Measurements from ENCODE around the gene RBMXL2. TPM values are rescaled to one million over a fixed set of nuclear protein-coding genes. Genes with fewer than 3 reads are reported as not detected.
A peak's percentile ranks its signal among the peaks of the same experiment; 100 is the strongest.

RBMXL2 gene
- not detected for total RNA-seq

- Mint-ChIP-seq H3K4me3 (no peak within 1 kb of the TSS), H3K36me3 (ENCODE audit: insufficient read depth in 2 of 2) (no peaks in the 10 kb centered on the region), H3K27ac (no peak within 1 kb of the TSS), H3K27me3 (ENCODE audit: low read depth) (peaks cover 27% of the 10 kb centered on the region), H3K4me1 (ENCODE audit: low read depth) (no peaks in the 10 kb centered on the region), H3K9me3 (no peaks in the 10 kb centered on the region)
- DNase-seq (no peak), ATAC-seq (replicated peaks in 1 of 2) (no peak)
Measured at GRCh38 chr11:7088921-7089320, at the start of gene RBMXL2. RBMXL2 (plus strand) TSS chr11:7088998; CDS start chr11:7089121, 123 bp downstream.

- Mint-ChIP-seq H3K9me3 (no peaks in the 10 kb centered on the region), H3K27me3 (ENCODE audit: low read depth) (no peaks in the 10 kb centered on the region), H3K4me3 (no peak overlapping the region), H3K36me3 (ENCODE audit: insufficient read depth in 2 of 2) (no peaks in the 10 kb centered on the region), H3K27ac (no peak overlapping the region), H3K4me1 (ENCODE audit: low read depth) (no peaks in the 10 kb centered on the region)
- DNase-seq: no peak
- ATAC-seq (replicated peaks in 1 of 2): no peak
Measured at GRCh38 chr11:7046474-7047175, 42.2 kb upstream of the RBMXL2 start.

GRCh38 chr11:7050191-7050590 is 38.6 kb upstream of the RBMXL2 start:
- no peak for DNase-seq

GRCh38 chr11:7056828-7057513 is 31.8 kb upstream of the RBMXL2 start:
- no peaks in the 10 kb centered on the region for H3K4me1 Mint-ChIP-seq (ENCODE audit: low read depth)
- no peaks in the 10 kb centered on the region for H3K36me3 Mint-ChIP-seq (ENCODE audit: insufficient read depth in 2 of 2)
- no peaks in the 10 kb centered on the region for H3K9me3 Mint-ChIP-seq
- DNase-seq (no peak), ATAC-seq (replicated peaks in 1 of 2) (no peak)
- H3K4me3 Mint-ChIP-seq: no peak overlapping the region
- H3K27ac Mint-ChIP-seq: no peak overlapping the region
- H3K27me3 Mint-ChIP-seq (ENCODE audit: low read depth): no peaks in the 10 kb centered on the region

More at GRCh38 chr11:7050191-7050590, 38.6 kb upstream of the RBMXL2 start:
- Mint-ChIP-seq H3K9me3 (no peaks in the 10 kb centered on the region), H3K27me3 (ENCODE audit: low read depth) (no peaks in the 10 kb centered on the region), H3K4me3 (no peak overlapping the region), H3K4me1 (ENCODE audit: low read depth) (no peaks in the 10 kb centered on the region), H3K36me3 (ENCODE audit: insufficient read depth in 2 of 2) (no peaks in the 10 kb centered on the region), H3K27ac (no peak overlapping the region)
- no peak for ATAC-seq (replicated peaks in 1 of 2)

- H3K4me1 Mint-ChIP-seq (ENCODE audit: low read depth): no peaks in the 10 kb centered on the region
- ATAC-seq (replicated peaks in 1 of 2): no peak
- no peaks in the 10 kb centered on the region for H3K9me3 Mint-ChIP-seq
Measured at GRCh38 chr11:7057641-7058040, 31.2 kb upstream of the RBMXL2 start.

GRCh38 chr11:7060868-7061267 is 27.9 kb upstream of the RBMXL2 start:
- H3K27ac Mint-ChIP-seq: no peak overlapping the region
- DNase-seq (no peak), ATAC-seq (replicated peaks in 1 of 2) (no peak)
- no peaks in the 10 kb centered on the region for H3K9me3 Mint-ChIP-seq
- no peaks in the 10 kb centered on the region for H3K27me3 Mint-ChIP-seq (ENCODE audit: low read depth)
- H3K4me3 Mint-ChIP-seq: no peak overlapping the region
- H3K4me1 Mint-ChIP-seq (ENCODE audit: low read depth): no peaks in the 10 kb centered on the region
- no peaks in the 10 kb centered on the region for H3K36me3 Mint-ChIP-seq (ENCODE audit: insufficient read depth in 2 of 2)

More at GRCh38 chr11:7057641-7058040, 31.2 kb upstream of the RBMXL2 start:
- H3K27ac Mint-ChIP-seq: peak overlapping the region; percentile 7
- no peaks in the 10 kb centered on the region for H3K36me3 Mint-ChIP-seq (ENCODE audit: insufficient read depth in 2 of 2)
- no peaks in the 10 kb centered on the region for H3K27me3 Mint-ChIP-seq (ENCODE audit: low read depth)
- H3K4me3 Mint-ChIP-seq: no peak overlapping the region
- no peak for DNase-seq

- DNase-seq (no peak), ATAC-seq (replicated peaks in 1 of 2) (no peak)
- H3K4me3 Mint-ChIP-seq: no peak overlapping the region
- H3K9me3 Mint-ChIP-seq: no peaks in the 10 kb centered on the region
- no peak overlapping the region for H3K27ac Mint-ChIP-seq
- H3K27me3 Mint-ChIP-seq (ENCODE audit: low read depth): no peaks in the 10 kb centered on the region
- no peaks in the 10 kb centered on the region for H3K36me3 Mint-ChIP-seq (ENCODE audit: insufficient read depth in 2 of 2)
- no peaks in the 10 kb centered on the region for H3K4me1 Mint-ChIP-seq (ENCODE audit: low read depth)
Measured at GRCh38 chr11:7062534-7062933, 26.3 kb upstream of the RBMXL2 start.

- Mint-ChIP-seq H3K4me3 (no peak overlapping the region), H3K27me3 (ENCODE audit: low read depth) (peaks cover 7% of the 10 kb centered on the region), H3K4me1 (ENCODE audit: low read depth) (no peaks in the 10 kb centered on the region), H3K9me3 (no peaks in the 10 kb centered on the region), H3K27ac (no peak overlapping the region), H3K36me3 (ENCODE audit: insufficient read depth in 2 of 2) (no peaks in the 10 kb centered on the region)
- DNase-seq (no peak), ATAC-seq (replicated peaks in 1 of 2) (no peak)
Measured at GRCh38 chr11:7072401-7073028, 16.3 kb upstream of the RBMXL2 start.

- H3K36me3 Mint-ChIP-seq (ENCODE audit: insufficient read depth in 2 of 2): no peaks in the 10 kb centered on the region
- peaks cover 7% of the 10 kb centered on the region for H3K27me3 Mint-ChIP-seq (ENCODE audit: low read depth)
- no peak overlapping the region for H3K4me3 Mint-ChIP-seq
- H3K9me3 Mint-ChIP-seq: peaks cover 0 to 8% of the 10 kb centered on the region in 2 donors
- ATAC-seq (replicated peaks in 1 of 2) (no peak), DNase-seq (no peak)
- no peak overlapping the region for H3K27ac Mint-ChIP-seq
- no peaks in the 10 kb centered on the region for H3K4me1 Mint-ChIP-seq (ENCODE audit: low read depth)
Measured at GRCh38 chr11:7077101-7077500, 11.7 kb upstream of the RBMXL2 start.

- H3K4me1 Mint-ChIP-seq (ENCODE audit: low read depth): no peaks in the 10 kb centered on the region
- H3K9me3 Mint-ChIP-seq: peaks cover 0 to 8% of the 10 kb centered on the region in 2 donors
- DNase-seq: no peak
- H3K4me3 Mint-ChIP-seq: no peak overlapping the region
- H3K27me3 Mint-ChIP-seq (ENCODE audit: low read depth): peaks cover 15% of the 10 kb centered on the region
- ATAC-seq (replicated peaks in 1 of 2): no peak
- H3K27ac Mint-ChIP-seq: no peak overlapping the region
- no peaks in the 10 kb centered on the region for H3K36me3 Mint-ChIP-seq (ENCODE audit: insufficient read depth in 2 of 2)
Measured at GRCh38 chr11:7079545-7080135, 9.2 kb upstream of the RBMXL2 start.

GRCh38 chr11:7080900-7081299 is 7.9 kb upstream of the RBMXL2 start:
- Mint-ChIP-seq H3K36me3 (ENCODE audit: insufficient read depth in 2 of 2) (no peaks in the 10 kb centered on the region), H3K27ac (no peak overlapping the region), H3K27me3 (ENCODE audit: low read depth) (peaks cover 15% of the 10 kb centered on the region), H3K4me1 (ENCODE audit: low read depth) (no peaks in the 10 kb centered on the region), H3K4me3 (no peak overlapping the region), H3K9me3 (peaks cover 0 to 8% of the 10 kb centered on the region in 2 donors)
- no peak for DNase-seq
- no peak for ATAC-seq (replicated peaks in 1 of 2)

- Mint-ChIP-seq H3K4me3 (no peak overlapping the region), H3K36me3 (ENCODE audit: insufficient read depth in 2 of 2) (no peaks in the 10 kb centered on the region), H3K4me1 (ENCODE audit: low read depth) (no peaks in the 10 kb centered on the region), H3K27me3 (ENCODE audit: low read depth) (peaks cover 12% of the 10 kb centered on the region), H3K27ac (no peak overlapping the region), H3K9me3 (peaks cover 0 to 8% of the 10 kb centered on the region in 2 donors)
- no peak for ATAC-seq (replicated peaks in 1 of 2)
- no peak for DNase-seq
Measured at GRCh38 chr11:7081441-7081840, 7.4 kb upstream of the RBMXL2 start.
